GM10266 (cell line): ENCODE data around the gene OSBPL1A.

ENCODE experiments used
- DNase-seq: peaks from one replicate; pipeline ENCODE4 v3.0.0; 2012; ENCODE audit errors: extremely low spot score
- CTCF ChIP-seq: IDR thresholded peaks from 2 replicates; pipeline ENCODE4 v1.5.1; 2012; ENCODE audit warnings: mild to moderate bottlenecking, low read depth; ENCODE audit not compliant: control insufficient read depth, insufficient read depth; ENCODE audit errors: missing control alignments

OSBPL1A gene

GRCh38 chr18:24239341-24239740 lies 158.3 kb downstream of the OSBPL1A start:
- no peak for TF ChIP-seq CTCF
- DNase-seq, result no peak

GRCh38 chr18:24238387-24238786 lies 159.2 kb downstream of the OSBPL1A start:
- no peak for TF ChIP-seq CTCF
- DNase-seq, result no peak

- no peak for TF ChIP-seq CTCF
Measured at GRCh38 chr18:24234850-24235418, 162.7 kb downstream of the OSBPL1A start.

GRCh38 chr18:24234330-24234729 lies 163.3 kb downstream of the OSBPL1A start:
- TF ChIP-seq CTCF, result no peak
- DNase-seq, result no peak

More at GRCh38 chr18:24234850-24235418, 162.7 kb downstream of the OSBPL1A start:
- DNase-seq, result no peak

GRCh38 chr18:24232800-24233199 lies 164.8 kb downstream of the OSBPL1A start:
- no peak for DNase-seq
- no peak for TF ChIP-seq CTCF

GRCh38 chr18:24231773-24232735 lies 165.6 kb downstream of the OSBPL1A start:
- DNase-seq, result no peak
- TF ChIP-seq CTCF, result no peak

GRCh38 chr18:24230766-24231165 lies 166.9 kb downstream of the OSBPL1A start:
- no peak for TF ChIP-seq CTCF
- no peak for DNase-seq
